Measurements from ENCODE around the gene C1QTNF9B.

C1QTNF9B gene

DNA sequence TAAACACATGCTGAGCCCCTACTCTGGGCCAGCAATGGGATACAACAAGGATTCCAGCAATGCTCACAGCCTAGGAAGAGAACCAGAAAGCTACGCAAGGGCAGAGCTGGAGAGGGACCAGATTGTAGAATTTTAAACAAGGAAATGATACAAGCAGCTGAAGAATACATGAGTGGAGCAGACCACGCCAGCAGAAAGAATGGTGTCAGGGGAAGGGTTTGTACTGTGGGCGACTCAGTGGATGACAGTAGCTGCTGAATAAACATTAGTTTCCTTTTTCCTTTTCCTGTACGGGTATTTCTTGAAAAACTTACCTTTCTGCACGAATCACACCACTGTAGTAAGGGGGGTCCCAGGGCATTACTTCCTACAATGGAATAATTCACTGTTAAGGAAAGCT lies 38.8 kb downstream of the C1QTNF9B start:
- H3K27me3 Mint-ChIP-seq = no peaks in the 10 kb centered on the region
- H3K9me3 Mint-ChIP-seq = no peaks in the 10 kb centered on the region
- no peak for DNase-seq (ENCODE audit: low spot score in 2 of 2)
- no peak overlapping the region for H3K27ac Mint-ChIP-seq
- no peak overlapping the region for H3K4me3 Mint-ChIP-seq
- peaks cover 21% of the 10 kb centered on the region for H3K36me3 Mint-ChIP-seq
- H3K4me1 Mint-ChIP-seq = peaks cover 7% of the 10 kb centered on the region
- ATAC-seq (ENCODE audit: low read depth) = no peak

DNA sequence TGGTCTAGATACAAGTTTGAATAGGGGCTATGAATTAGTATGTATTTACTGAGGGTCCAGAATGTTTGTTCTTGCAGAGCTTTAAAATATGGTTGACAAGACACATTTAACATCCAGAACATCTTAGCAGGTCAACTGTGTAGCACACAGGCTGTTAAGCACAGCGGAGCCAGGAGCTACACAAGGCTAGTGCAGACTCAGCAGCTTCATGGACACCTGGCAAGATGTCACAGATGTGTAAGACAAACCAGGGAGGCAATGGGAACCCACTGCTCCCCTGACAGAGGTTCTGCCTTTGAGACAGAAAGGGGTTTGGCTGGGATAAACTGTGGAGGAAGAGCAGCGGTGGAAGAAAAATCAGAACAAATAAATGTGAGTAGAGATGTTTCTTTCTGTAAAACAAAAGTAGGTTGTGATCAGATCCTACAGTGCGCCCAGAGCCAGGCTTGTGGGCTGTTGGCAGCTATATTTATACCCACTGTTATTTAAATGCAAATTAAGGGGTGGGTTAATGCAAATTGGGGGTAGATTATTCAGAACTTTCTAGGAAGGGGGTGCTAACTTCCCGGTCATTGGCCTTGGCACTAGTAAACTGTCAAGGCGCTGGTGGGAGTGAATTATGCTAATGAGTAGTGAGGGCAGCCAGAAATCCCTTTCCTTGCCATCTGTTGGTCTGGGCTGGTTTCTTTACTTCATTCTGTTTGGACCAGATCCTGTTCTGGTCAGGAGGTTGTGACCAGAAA lies 41.1 kb downstream of the C1QTNF9B start:
- Mint-ChIP-seq H3K36me3 (peaks cover 25% of the 10 kb centered on the region), H3K27ac (no peak overlapping the region), H3K4me1 (peaks cover 7% of the 10 kb centered on the region), H3K9me3 (no peaks in the 10 kb centered on the region), H3K4me3 (no peak overlapping the region), H3K27me3 (no peaks in the 10 kb centered on the region)
- ATAC-seq (ENCODE audit: low read depth) (no peak), DNase-seq (ENCODE audit: low spot score in 2 of 2) (no peak)

DNA sequence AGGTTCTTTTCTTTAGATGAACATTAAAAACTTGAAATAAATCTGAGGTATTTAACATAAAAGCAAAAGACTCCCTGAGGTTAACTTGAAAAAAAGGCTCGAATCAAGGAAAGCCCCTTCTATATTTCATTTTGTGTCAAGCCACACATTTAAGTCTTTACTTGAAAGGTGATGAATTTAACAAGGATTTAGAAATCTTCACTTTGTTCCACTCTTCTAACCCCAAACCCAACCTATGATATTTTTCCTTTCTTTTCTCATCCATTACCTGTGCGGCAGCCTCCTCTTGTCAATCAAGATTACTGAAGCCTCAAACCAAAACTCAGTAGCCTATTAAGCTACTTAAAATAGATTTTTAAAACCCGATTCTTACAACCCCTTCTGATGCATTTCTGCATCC lies 41.9 kb downstream of the C1QTNF9B start:
- H3K27ac Mint-ChIP-seq = no peak overlapping the region
- no peak overlapping the region for H3K4me3 Mint-ChIP-seq
- DNase-seq (ENCODE audit: low spot score in 2 of 2) (no peak), ATAC-seq (ENCODE audit: low read depth) (no peak)
- H3K9me3 Mint-ChIP-seq = no peaks in the 10 kb centered on the region
- peaks cover 26% of the 10 kb centered on the region for H3K36me3 Mint-ChIP-seq
- H3K4me1 Mint-ChIP-seq = peaks cover 10% of the 10 kb centered on the region
- no peaks in the 10 kb centered on the region for H3K27me3 Mint-ChIP-seq

DNA sequence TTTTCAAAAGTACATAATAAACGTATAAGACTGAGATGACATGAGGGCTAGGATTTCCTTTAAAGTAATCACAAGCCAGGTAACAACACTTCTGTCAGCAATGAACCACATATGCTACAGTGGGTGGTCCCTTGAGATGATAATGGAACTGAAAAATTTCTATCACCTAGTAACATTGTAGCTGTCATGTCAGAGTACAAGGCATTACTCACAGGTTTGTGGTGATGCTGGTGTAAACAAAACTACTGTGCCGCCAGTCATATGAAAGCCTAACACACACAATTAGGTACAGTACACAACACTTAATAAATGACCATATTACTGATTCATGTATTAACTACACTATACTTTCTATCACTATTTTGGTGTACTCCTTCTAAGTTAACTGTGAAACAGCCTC lies 45.0 kb downstream of the C1QTNF9B start:
- H3K4me3 Mint-ChIP-seq = no peak overlapping the region
- no peaks in the 10 kb centered on the region for H3K27me3 Mint-ChIP-seq
- ATAC-seq (ENCODE audit: low read depth) (no peak), DNase-seq (ENCODE audit: low spot score in 2 of 2) (no peak)
- H3K9me3 Mint-ChIP-seq = no peaks in the 10 kb centered on the region
- H3K36me3 Mint-ChIP-seq = peaks cover 21% of the 10 kb centered on the region
- H3K4me1 Mint-ChIP-seq = peaks cover 22% of the 10 kb centered on the region
- H3K27ac Mint-ChIP-seq = no peak overlapping the region

DNA sequence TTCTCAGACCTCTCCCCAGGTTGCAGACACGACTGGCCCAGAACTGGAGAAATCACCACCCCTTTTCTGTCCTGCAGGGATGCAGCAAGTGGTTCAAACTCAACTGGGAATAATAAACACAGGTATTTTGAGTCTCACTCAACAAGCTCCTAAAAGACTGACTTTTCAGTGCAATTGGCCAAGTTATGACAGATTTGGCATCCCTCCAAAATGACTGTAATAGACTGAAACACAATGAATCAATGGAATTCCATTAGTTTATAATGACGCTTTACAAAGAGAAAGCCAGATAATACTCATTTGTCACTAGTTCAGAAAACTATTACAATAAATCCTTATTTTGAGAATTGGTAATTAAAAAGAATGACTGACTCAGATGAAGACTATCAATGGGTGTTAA lies 46.2 kb downstream of the C1QTNF9B start:
- no peak overlapping the region for H3K4me3 Mint-ChIP-seq
- peaks cover 27% of the 10 kb centered on the region for H3K4me1 Mint-ChIP-seq
- no peak overlapping the region for H3K27ac Mint-ChIP-seq
- H3K36me3 Mint-ChIP-seq = peaks cover 19% of the 10 kb centered on the region
- no peaks in the 10 kb centered on the region for H3K27me3 Mint-ChIP-seq
- ATAC-seq (ENCODE audit: low read depth) (no peak), DNase-seq (ENCODE audit: low spot score in 2 of 2) (no peak)
- no peaks in the 10 kb centered on the region for H3K9me3 Mint-ChIP-seq

DNA sequence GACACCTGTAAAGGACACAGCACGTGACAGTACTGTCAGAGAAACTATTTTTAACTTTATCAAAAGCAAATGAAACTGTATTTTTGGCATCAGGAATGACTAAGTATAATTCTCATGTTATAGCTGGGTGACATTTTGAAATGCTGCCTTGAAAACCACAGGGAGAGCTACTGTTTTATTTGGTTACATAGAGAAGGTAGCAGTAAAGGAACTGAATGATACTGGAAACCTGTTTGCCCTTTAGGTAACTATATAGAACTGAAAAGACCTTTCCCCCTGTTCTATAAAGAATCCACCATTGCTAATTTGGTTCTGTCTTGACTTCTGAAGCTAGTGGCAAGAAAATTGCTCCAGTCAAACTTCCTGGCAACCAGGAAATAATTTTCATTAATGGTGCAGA lies 47.2 kb downstream of the C1QTNF9B start:
- DNase-seq (ENCODE audit: low spot score in 2 of 2) = no peak
- H3K9me3 Mint-ChIP-seq = no peaks in the 10 kb centered on the region
- no peak overlapping the region for H3K4me3 Mint-ChIP-seq
- H3K36me3 Mint-ChIP-seq = peaks cover 15% of the 10 kb centered on the region
- H3K27ac Mint-ChIP-seq = no peak overlapping the region
- H3K4me1 Mint-ChIP-seq = peaks cover 32% of the 10 kb centered on the region
- no peak for ATAC-seq (ENCODE audit: low read depth)
- H3K27me3 Mint-ChIP-seq = no peaks in the 10 kb centered on the region

DNA sequence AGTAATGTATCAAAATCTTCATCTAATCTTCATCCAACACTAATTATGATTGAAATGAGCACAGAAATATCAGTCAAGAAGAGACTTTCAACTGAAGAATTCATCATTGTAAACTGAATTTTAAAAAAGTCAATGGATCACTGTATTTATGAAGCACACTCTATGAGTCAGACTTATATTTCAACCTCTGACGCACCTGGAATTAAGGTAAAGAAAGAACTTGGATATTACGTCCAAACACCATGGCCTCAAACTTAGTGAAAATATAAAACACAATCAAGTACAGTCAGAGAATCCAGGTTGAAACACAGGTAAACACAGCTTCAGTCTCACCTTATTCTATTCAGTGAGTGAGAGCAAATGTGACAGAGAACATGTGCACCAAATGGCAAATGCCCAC lies 47.6 kb downstream of the C1QTNF9B start:
- Mint-ChIP-seq H3K9me3 (no peaks in the 10 kb centered on the region), H3K4me3 (no peak overlapping the region), H3K36me3 (peaks cover 15% of the 10 kb centered on the region)

DNA sequence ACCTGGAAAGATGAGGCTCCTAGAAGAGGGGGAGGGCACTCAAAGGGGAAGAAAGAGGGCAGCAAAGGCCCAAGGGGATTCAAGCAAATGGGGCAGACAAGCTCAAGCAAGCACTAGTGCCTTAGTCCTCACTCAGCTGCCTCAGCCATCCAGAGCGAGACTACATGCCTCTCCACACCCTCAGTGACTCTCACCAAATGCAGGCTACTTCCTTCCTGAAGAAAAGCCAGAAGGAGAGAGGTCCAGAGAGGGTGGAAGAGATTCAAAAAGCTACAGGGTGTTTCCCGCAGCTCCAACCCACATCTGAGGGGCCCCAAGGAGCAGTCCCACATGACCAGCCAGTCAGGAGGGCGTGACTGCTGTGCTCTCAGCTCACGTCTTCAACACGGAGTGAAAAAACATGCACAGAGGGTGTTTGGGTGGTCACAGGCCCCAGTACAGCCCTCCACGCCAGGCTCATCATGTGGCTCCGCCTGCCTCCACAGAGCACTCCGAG lies 48.6 kb downstream of the C1QTNF9B start:
- Mint-ChIP-seq H3K27me3 (no peaks in the 10 kb centered on the region), H3K9me3 (no peaks in the 10 kb centered on the region), H3K4me1 (peaks cover 39% of the 10 kb centered on the region), H3K36me3 (peaks cover 17% of the 10 kb centered on the region), H3K4me3 (peak overlapping the region; percentile 39), H3K27ac (peak overlapping the region; percentile 60)
- ATAC-seq (ENCODE audit: low read depth) (peak; percentile 82), DNase-seq (ENCODE audit: low spot score in 2 of 2) (peak in 1 of 2 donors; percentile 14)

More for the DNA sequence above, 47.6 kb downstream of the C1QTNF9B start:
- H3K27me3 Mint-ChIP-seq = no peaks in the 10 kb centered on the region
- H3K4me1 Mint-ChIP-seq = peaks cover 33% of the 10 kb centered on the region
- H3K27ac Mint-ChIP-seq = no peak overlapping the region
- no peak for DNase-seq (ENCODE audit: low spot score in 2 of 2)
- ATAC-seq (ENCODE audit: low read depth) = no peak

DNA sequence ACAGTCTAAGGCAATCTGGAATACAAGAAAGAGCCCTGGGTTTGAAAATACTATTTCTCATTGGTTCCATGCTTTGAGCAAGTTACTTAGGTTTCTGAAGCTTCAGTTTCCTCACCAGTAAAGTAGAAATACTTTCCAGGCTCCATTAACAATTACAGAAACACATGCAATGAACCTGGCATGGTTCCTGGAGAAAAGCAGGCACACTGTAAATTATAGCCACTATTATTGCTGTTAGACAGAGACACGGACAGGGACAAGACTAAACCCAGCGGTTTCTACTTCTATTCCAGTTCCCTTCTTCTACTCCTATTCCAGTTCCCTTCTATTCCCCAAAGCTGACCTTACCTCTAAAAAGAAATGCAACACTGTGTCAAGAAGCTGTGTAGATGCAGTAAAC lies 49.3 kb downstream of the C1QTNF9B start:
- DNase-seq (ENCODE audit: low spot score in 2 of 2) = no peak
- no peaks in the 10 kb centered on the region for H3K9me3 Mint-ChIP-seq
- no peaks in the 10 kb centered on the region for H3K27me3 Mint-ChIP-seq
- peak overlapping the region; percentile 4 for H3K4me3 Mint-ChIP-seq
- ATAC-seq (ENCODE audit: low read depth) = no peak
- H3K27ac Mint-ChIP-seq = no peak overlapping the region
- peaks cover 39% of the 10 kb centered on the region for H3K4me1 Mint-ChIP-seq
- peaks cover 18% of the 10 kb centered on the region for H3K36me3 Mint-ChIP-seq

DNA sequence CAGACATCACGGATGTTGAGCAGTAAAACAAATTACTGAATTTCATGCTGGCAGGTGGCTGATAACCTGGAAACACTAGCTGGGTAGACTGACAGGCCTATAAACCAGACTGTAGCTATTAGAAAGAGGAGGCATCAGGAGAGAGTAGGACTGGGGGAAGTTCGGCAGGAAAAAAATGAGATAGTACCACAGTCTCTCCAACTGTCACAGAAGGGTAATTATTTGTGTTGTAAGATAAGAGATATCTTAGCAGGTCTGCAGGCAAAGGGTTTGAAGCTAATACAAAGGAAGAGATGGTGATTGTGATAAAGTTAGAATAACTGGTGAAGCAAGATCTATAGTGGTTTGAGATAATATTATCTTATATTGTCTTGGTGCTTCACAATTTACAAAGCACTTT lies 49.8 kb downstream of the C1QTNF9B start:
- H3K4me1 Mint-ChIP-seq = peaks cover 39% of the 10 kb centered on the region

DNA sequence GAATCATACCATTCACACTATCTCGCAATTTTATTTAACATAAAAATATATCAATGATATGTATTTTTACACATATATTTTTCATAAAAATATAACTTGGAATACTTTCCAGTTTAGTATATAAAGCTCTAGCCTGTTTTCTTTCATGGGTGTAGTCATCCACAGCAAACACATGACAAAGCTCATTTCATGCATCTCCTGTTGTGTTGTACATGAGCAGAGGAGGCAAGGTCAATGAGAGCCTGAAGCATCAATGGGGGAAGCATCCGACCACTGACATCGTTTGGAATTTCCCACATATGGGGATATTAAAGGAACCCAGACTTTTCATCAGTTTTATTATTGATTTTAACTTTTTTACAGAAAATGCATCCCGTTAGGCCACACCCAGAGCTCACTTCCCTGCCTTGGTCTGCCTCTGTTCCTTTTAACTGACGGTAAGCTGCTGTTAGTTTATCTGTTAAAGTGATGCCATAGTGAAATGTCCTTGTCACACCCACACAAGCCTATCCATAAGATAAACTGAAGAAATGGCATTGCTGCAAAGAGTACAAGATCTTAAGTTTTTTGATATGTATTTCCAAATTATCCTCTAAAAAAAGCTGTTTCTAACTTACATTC lies 52.1 kb downstream of the C1QTNF9B start:
- Mint-ChIP-seq H3K9me3 (no peaks in the 10 kb centered on the region), H3K36me3 (peaks cover 20% of the 10 kb centered on the region), H3K27ac (no peak overlapping the region), H3K27me3 (no peaks in the 10 kb centered on the region), H3K4me1 (peaks cover 36% of the 10 kb centered on the region), H3K4me3 (peak overlapping the region; percentile 43)
- no peak for DNase-seq (ENCODE audit: low spot score in 2 of 2)
- peak; percentile 33 for ATAC-seq (ENCODE audit: low read depth)

More for the DNA sequence above, 49.8 kb downstream of the C1QTNF9B start:
- H3K27me3 Mint-ChIP-seq = no peaks in the 10 kb centered on the region
- H3K27ac Mint-ChIP-seq = peak overlapping the region; percentile 1
- H3K36me3 Mint-ChIP-seq = peaks cover 20% of the 10 kb centered on the region
- no peak for ATAC-seq (ENCODE audit: low read depth)
- no peak overlapping the region for H3K4me3 Mint-ChIP-seq
- no peaks in the 10 kb centered on the region for H3K9me3 Mint-ChIP-seq
- no peak for DNase-seq (ENCODE audit: low spot score in 2 of 2)

DNA sequence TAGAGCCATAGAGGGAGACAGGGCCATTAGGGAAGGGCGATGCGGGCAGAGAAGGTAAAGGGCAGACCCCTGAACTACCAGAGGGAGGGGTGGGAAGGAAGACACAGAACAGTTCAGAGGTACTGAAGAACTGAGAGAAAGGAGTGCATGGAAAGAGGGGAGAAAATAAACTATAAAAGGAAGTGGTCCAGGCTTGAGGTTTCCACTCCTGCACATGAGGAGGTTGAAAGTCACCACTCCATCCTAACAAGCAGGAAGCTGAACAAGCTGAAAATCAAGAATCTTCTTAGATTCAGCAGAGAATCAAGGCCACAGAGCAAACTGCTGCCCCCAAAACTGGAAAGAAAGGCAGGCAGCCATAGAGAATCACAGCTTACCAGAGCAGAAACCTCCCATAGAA lies 53.2 kb downstream of the C1QTNF9B start:
- DNase-seq (ENCODE audit: low spot score in 2 of 2) (no peak), ATAC-seq (ENCODE audit: low read depth) (no peak)
- Mint-ChIP-seq H3K27me3 (no peaks in the 10 kb centered on the region), H3K9me3 (no peaks in the 10 kb centered on the region), H3K4me3 (no peak overlapping the region), H3K27ac (no peak overlapping the region), H3K4me1 (peaks cover 35% of the 10 kb centered on the region), H3K36me3 (peaks cover 26% of the 10 kb centered on the region)

DNA sequence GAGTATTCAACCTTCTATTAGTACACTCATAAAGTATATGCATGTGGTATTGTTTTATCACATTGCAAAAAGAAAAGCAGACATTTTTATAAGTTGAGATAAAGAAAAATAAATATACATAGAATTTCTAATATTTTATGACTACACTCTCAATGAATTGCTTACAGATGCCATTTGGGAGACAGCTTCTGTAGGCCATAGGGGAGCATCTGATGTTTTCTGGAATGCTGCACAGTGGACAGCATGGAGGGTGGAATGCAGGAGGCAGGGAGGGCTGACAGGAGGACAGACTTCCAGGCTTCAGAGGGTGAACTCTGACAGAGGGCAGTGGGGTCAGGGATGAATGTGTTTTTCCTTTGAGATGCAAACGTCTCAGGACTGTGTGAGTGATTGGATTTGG lies 53.9 kb downstream of the C1QTNF9B start:
- DNase-seq (ENCODE audit: low spot score in 2 of 2) (no peak), ATAC-seq (ENCODE audit: low read depth) (no peak)
- Mint-ChIP-seq H3K27me3 (no peaks in the 10 kb centered on the region), H3K4me3 (no peak overlapping the region), H3K27ac (no peak overlapping the region), H3K4me1 (peaks cover 30% of the 10 kb centered on the region), H3K36me3 (peaks cover 29% of the 10 kb centered on the region), H3K9me3 (no peaks in the 10 kb centered on the region)

DNA sequence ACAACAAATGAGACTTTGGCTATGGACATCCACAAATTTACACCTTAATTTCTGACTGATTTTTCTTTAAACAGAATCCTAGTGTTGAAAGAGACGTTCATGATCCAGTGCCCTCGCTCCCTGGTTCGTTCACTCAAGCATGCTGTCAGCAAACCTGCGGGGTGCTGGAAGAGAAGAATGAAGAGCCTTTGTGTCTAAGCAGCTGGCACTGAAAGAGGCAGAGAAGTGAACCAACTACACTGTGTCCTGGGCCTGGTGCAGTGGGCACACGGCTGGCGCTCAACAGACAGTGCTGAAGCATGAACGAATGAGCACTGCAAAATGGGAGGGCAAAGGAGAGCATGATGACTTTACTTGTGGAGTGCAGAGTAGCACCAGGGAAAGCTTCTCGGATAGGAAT lies 54.9 kb downstream of the C1QTNF9B start:
- DNase-seq (ENCODE audit: low spot score in 2 of 2) (no peak), ATAC-seq (ENCODE audit: low read depth) (no peak)
- H3K4me3 Mint-ChIP-seq = no peak overlapping the region
- peaks cover 32% of the 10 kb centered on the region for H3K36me3 Mint-ChIP-seq
- no peaks in the 10 kb centered on the region for H3K27me3 Mint-ChIP-seq
- H3K27ac Mint-ChIP-seq = no peak overlapping the region
- no peaks in the 10 kb centered on the region for H3K9me3 Mint-ChIP-seq
- peaks cover 24% of the 10 kb centered on the region for H3K4me1 Mint-ChIP-seq
